NT2/D1 (cell line): ENCODE results near the gene RAP1GAP2.
A peak's percentile ranks its signal among the peaks of the same experiment; 100 is the strongest.

Experiments
- DNase-seq: peaks from one replicate; pipeline ENCODE4 v3.0.0-alpha.2; 2011; ENCODE audit warnings: low read depth, low spot score
- H3K27me3 ChIP-seq: 2 replicates; pipeline ENCODE4 v1.6.0; 2011; ENCODE audit warnings: mild to moderate bottlenecking; ENCODE audit not compliant: insufficient read length, insufficient read depth
- H3K36me3 ChIP-seq: 2 replicates; pipeline ENCODE4 v1.6.1; 2011; ENCODE audit warnings: mild to moderate bottlenecking, low read length, mixed read lengths; ENCODE audit not compliant: insufficient read depth, insufficient read length
- H3K4me1 ChIP-seq: 2 replicates; pipeline ENCODE4 v1.5.1; 2011; ENCODE audit not compliant: insufficient read depth, insufficient read length
- H3K4me3 ChIP-seq: 2 replicates; pipeline ENCODE4 v1.5.1; 2011; ENCODE audit warnings: low read depth; ENCODE audit not compliant: insufficient read length
- H3K9ac ChIP-seq: 2 replicates; pipeline ENCODE4 v1.6.0; 2011; ENCODE audit warnings: low read depth; ENCODE audit not compliant: insufficient read length
- H3K9me3 ChIP-seq: 2 replicates; pipeline ENCODE4 v1.5.1; 2011; ENCODE audit warnings: mild to moderate bottlenecking, low read length; ENCODE audit not compliant: insufficient read depth
- SUZ12 ChIP-seq: IDR thresholded peaks from 2 replicates; pipeline ENCODE4 v1.6.1; 2011; ENCODE audit not compliant: insufficient read length, insufficient read depth; ENCODE audit errors: extremely low read depth
- YY1 ChIP-seq: IDR thresholded peaks from 2 replicates; pipeline ENCODE4 v1.6.1; 2011; ENCODE audit not compliant: insufficient read length, insufficient read depth
- ZNF274 ChIP-seq: IDR thresholded peaks from 2 replicates; pipeline ENCODE4 v1.6.1; 2011; ENCODE audit warnings: mild to moderate bottlenecking, low read depth, low read length

Gene RAP1GAP2

GRCh38 chr17:2804912-2805311 is 8.7 kb downstream of the RAP1GAP2 start:
- Histone ChIP-seq H3K4me1 (peaks cover 16% of the 10 kb centered on the region), H3K9me3 (no peaks in the 10 kb centered on the region), H3K27me3 (no peaks in the 10 kb centered on the region), H3K36me3 (no peaks in the 10 kb centered on the region), H3K9ac (no peak overlapping the region), H3K4me3 (no peak overlapping the region)
- no peak for DNase-seq
- no peak for TF ChIP-seq YY1
- no peak for TF ChIP-seq ZNF274
- TF ChIP-seq SUZ12, result no peak

GRCh38 chr17:2805961-2806360 is 9.7 kb downstream of the RAP1GAP2 start:
- no peak for TF ChIP-seq YY1
- TF ChIP-seq ZNF274, result no peak
- TF ChIP-seq SUZ12, result no peak
- Histone ChIP-seq H3K36me3 (no peaks in the 10 kb centered on the region), H3K4me3 (no peak overlapping the region), H3K9ac (no peak overlapping the region), H3K9me3 (no peaks in the 10 kb centered on the region), H3K27me3 (no peaks in the 10 kb centered on the region), H3K4me1 (peaks cover 17% of the 10 kb centered on the region)
- no peak for DNase-seq

GRCh38 chr17:2808367-2809335 is 12.4 kb downstream of the RAP1GAP2 start:
- no peak overlapping the region for H3K9ac ChIP-seq
- no peaks in the 10 kb centered on the region for H3K36me3 ChIP-seq
- DNase-seq, result no peak
- H3K4me3 ChIP-seq, result no peak overlapping the region
- peaks cover 24% of the 10 kb centered on the region for H3K4me1 ChIP-seq
- TF ChIP-seq YY1, result no peak
- no peak for TF ChIP-seq SUZ12
- TF ChIP-seq ZNF274, result no peak
- H3K27me3 ChIP-seq, result no peaks in the 10 kb centered on the region
- no peaks in the 10 kb centered on the region for H3K9me3 ChIP-seq

- Histone ChIP-seq H3K36me3 (no peaks in the 10 kb centered on the region), H3K9ac (no peak overlapping the region), H3K27me3 (no peaks in the 10 kb centered on the region), H3K9me3 (no peaks in the 10 kb centered on the region), H3K4me3 (no peak overlapping the region), H3K4me1 (peaks cover 20% of the 10 kb centered on the region)
- DNase-seq, result no peak
- TF ChIP-seq YY1 (no peak), SUZ12 (no peak), ZNF274 (no peak)
Observed at GRCh38 chr17:2809337-2809736, 13.1 kb downstream of the RAP1GAP2 start.

- Histone ChIP-seq H3K27me3 (no peaks in the 10 kb centered on the region), H3K9me3 (no peaks in the 10 kb centered on the region), H3K9ac (peak overlapping the region; percentile 17), H3K4me1 (peaks cover 19% of the 10 kb centered on the region), H3K4me3 (no peak overlapping the region), H3K36me3 (no peaks in the 10 kb centered on the region)
- no peak for DNase-seq
- no peak for TF ChIP-seq YY1
- TF ChIP-seq ZNF274, result no peak
- TF ChIP-seq SUZ12, result no peak
Observed at GRCh38 chr17:2814049-2814448, 17.8 kb downstream of the RAP1GAP2 start.

- peak overlapping the region; percentile 21 for H3K9ac ChIP-seq
- DNase-seq, result no peak
- TF ChIP-seq SUZ12 (no peak), YY1 (no peak), ZNF274 (no peak)
- H3K27me3 ChIP-seq, result no peaks in the 10 kb centered on the region
- H3K4me3 ChIP-seq, result no peak overlapping the region
- H3K4me1 ChIP-seq, result peaks cover 19% of the 10 kb centered on the region
- H3K36me3 ChIP-seq, result no peaks in the 10 kb centered on the region
- H3K9me3 ChIP-seq, result no peaks in the 10 kb centered on the region
Observed at GRCh38 chr17:2814481-2815341, 18.5 kb downstream of the RAP1GAP2 start.

GRCh38 chr17:2815781-2816185 is 19.5 kb downstream of the RAP1GAP2 start:
- Histone ChIP-seq H3K9ac (no peak overlapping the region), H3K27me3 (no peaks in the 10 kb centered on the region), H3K9me3 (no peaks in the 10 kb centered on the region), H3K4me1 (peaks cover 19% of the 10 kb centered on the region), H3K36me3 (no peaks in the 10 kb centered on the region), H3K4me3 (no peak overlapping the region)
- no peak for DNase-seq
- TF ChIP-seq YY1, result no peak
- no peak for TF ChIP-seq ZNF274
- TF ChIP-seq SUZ12, result no peak
